D721Med (cell line): Measurements from ENCODE around the gene TPRN.

ENCODE experiments used
- DNase-seq: peaks from one replicate; pipeline ENCODE4 v3.0.0; 2011; ENCODE audit warnings: low spot score; ENCODE audit not compliant: insufficient read length
- FAIRE-seq: peaks from 2 replicates; lab custom pipeline; 2011; peaks lifted over from hg19 to GRCh38; lab: Jason Lieb, UNC
- TF ChIP-seq, protein P1 (sequence below): IDR thresholded peaks from 2 replicates; pipeline ENCODE4 v1.5.1; 2012; ENCODE audit warnings: mild to moderate bottlenecking, control low read depth; ENCODE audit not compliant: insufficient read depth; ENCODE audit errors: missing control alignments

The TPRN gene

DNA sequence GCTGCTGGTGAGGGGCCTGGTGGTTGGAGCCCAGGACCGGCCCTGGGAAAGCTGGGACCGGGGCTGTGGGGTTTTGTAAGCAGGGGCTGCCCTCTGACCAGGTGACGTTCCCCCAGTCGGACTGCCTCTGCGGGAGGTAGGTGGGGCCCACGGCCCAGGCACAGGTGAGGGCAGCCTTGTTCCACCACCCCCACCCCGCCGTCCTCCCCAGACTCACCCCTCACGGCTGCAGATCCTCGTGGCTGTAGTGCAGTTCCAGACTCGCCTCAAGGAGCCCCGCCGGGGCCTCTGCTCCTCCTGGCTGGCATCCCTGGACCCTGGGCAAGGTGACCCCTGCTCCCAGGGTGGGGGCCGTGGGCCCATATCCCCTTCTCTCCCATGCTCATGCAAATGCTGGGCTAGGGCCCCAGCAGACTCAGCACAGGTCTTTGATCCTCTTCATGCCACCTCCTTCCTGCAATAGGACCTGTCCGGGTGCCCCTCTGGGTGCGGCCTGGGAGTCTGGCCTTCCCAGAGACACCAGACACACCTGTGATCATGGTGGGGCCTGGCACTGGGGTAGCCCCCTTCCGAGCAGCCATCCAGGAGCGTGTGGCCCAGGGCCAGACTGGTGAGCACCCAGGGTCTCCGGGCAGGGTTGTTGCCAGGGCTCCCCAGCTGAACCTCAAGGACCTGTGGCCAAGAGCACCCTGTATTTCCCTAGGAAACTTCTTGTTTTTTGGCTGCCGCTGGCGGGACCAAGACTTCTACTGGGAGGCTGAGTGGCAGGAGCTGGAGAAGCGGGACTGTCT is 14.8 kb upstream of the TPRN start:
- DNase-seq (no peak), FAIRE-seq (no peak)
- TF ChIP-seq, protein P1, sequence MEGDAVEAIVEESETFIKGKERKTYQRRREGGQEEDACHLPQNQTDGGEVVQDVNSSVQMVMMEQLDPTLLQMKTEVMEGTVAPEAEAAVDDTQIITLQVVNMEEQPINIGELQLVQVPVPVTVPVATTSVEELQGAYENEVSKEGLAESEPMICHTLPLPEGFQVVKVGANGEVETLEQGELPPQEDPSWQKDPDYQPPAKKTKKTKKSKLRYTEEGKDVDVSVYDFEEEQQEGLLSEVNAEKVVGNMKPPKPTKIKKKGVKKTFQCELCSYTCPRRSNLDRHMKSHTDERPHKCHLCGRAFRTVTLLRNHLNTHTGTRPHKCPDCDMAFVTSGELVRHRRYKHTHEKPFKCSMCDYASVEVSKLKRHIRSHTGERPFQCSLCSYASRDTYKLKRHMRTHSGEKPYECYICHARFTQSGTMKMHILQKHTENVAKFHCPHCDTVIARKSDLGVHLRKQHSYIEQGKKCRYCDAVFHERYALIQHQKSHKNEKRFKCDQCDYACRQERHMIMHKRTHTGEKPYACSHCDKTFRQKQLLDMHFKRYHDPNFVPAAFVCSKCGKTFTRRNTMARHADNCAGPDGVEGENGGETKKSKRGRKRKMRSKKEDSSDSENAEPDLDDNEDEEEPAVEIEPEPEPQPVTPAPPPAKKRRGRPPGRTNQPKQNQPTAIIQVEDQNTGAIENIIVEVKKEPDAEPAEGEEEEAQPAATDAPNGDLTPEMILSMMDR, result no peak

- TF ChIP-seq, protein P1, result no peak
- FAIRE-seq (no peak), DNase-seq (no peak)
These were observed 14.1 kb upstream of the TPRN start for GRCh38 chr9:137214620-137215019.

DNA sequence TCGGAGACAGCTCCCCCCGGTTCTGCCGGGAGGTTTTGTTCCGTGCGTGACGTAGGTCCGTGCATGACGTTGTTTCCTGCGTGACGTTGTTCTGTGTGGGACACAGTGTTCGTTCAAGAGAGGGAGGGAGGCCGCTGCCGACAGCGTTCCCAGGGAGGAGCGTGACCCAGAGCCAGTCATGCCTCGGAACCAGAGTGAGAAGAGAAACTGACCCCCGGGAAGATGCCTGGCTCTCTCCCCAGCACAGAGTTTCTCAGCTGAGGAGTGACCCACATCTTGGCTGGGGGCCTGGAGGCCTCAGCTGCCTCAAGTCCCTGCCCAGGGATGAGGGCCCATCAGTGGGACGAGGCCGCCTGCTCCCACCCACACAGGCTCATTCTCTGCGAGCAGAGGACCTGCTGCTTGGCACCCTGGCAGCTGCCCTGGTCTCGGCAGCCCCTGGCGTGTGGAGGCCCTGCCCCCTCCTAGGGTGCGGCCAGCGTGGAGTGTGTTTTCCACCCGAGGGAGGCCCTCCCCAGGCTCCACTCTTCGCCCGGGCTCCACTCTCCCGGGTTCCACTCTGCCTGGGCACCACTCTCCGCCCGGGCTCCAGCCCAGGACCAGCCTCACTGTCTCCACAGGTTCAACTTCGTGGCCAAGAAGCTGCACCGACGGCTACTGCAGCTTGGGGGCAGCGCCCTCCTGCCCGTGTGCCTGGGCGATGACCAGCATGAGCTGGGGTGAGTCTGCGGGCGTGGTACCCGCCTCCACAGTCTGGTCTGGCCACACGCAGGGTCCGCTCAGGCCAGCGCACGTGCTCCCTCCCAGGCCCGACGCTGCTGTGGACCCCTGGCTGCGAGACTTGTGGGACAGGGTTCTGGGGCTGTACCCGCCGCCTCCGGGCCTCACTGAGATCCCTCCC is 12.9 kb upstream of the TPRN start:
- FAIRE-seq (no peak), DNase-seq (no peak)
- TF ChIP-seq, protein P1, result no peak

- TF ChIP-seq, protein P1, result no peak
- DNase-seq, result no peak
- FAIRE-seq, result no peak
These were observed 12.0 kb upstream of the TPRN start for GRCh38 chr9:137212520-137212919.

GRCh38 chr9:137211532-137211931 is 11.0 kb upstream of the TPRN start:
- no peak for DNase-seq
- TF ChIP-seq, protein P1, result no peak
- no peak for FAIRE-seq

GRCh38 chr9:137206602-137207001 is 6.1 kb upstream of the TPRN start:
- TF ChIP-seq, protein P1, result no peak
- no peak for FAIRE-seq

More at GRCh38 chr9:137206602-137207001, 6.1 kb upstream of the TPRN start:
- DNase-seq, result no peak
